H1 (cell line): ENCODE measurements around the gene IQGAP1. TPM values are rescaled to one million over a fixed set of nuclear protein-coding genes. Genes with fewer than 3 reads are reported as not detected.

Experiments used
- CTCF ChIA-PET: fragments of 300-600 bp; sonication (Branson Sonifier 250); formaldehyde crosslinking; loops from one replicate; lab custom pipeline; 2021; ENCODE audit not compliant: partially characterized antibody; lab: Charles Lee
- POLR2A ChIA-PET: fragments of 300-600 bp; sonication (Branson Sonifier 250); formaldehyde crosslinking; loops from one replicate; lab custom pipeline; 2021; ENCODE audit warnings: inconsistent platforms; ENCODE audit not compliant: partially characterized antibody; lab: Charles Lee
- DNase-seq, 2 experiments: peaks; one replicate each; pipeline versions ENCODE4 v3.0.0 to v3.0.0-alpha.2; 2010 to 2022; ENCODE audit warnings: low spot score in 2 of 2, low read depth in 1 of 2, mixed read lengths in 1 of 2
- FAIRE-seq: peaks from 2 replicates; lab custom pipeline; 2011; peaks lifted over from hg19 to GRCh38; lab: Jason Lieb, UNC
- H2AFZ ChIP-seq: 2 replicates; pipeline ENCODE4 v1.8.1; 2012; ENCODE audit warnings: low read length, inconsistent platforms
- H2AK5ac ChIP-seq: 2 replicates; pipeline ENCODE4 v1.6.1; 2013; ENCODE audit warnings: low read depth, low read length
- H2BK120ac ChIP-seq: replicated peaks from 2 replicates; pipeline ENCODE3; 2013; ENCODE audit warnings: low read depth, low read length, inconsistent platforms
- H2BK12ac ChIP-seq: 2 replicates; pipeline ENCODE4 v1.6.1; 2013; ENCODE audit warnings: low read depth, low read length
- H2BK15ac ChIP-seq: 2 replicates; pipeline ENCODE4 v1.6.1; 2013; ENCODE audit warnings: low read length
- H2BK20ac ChIP-seq: 2 replicates; pipeline ENCODE4 v1.6.1; 2013; ENCODE audit warnings: low read length
- H2BK5ac ChIP-seq: 2 replicates; pipeline ENCODE4 v1.6.1; 2013; ENCODE audit warnings: low read depth, low read length
- H3K14ac ChIP-seq: 2 replicates; pipeline ENCODE4 v1.6.1; 2013; ENCODE audit warnings: inconsistent platforms; ENCODE audit not compliant: insufficient read length
- H3K18ac ChIP-seq: 2 replicates; pipeline ENCODE4 v1.6.1; 2013; ENCODE audit warnings: low read length; ENCODE audit errors: extremely low read depth
- H3K23ac ChIP-seq: 2 replicates; pipeline ENCODE4 v1.6.1; 2013; ENCODE audit warnings: inconsistent platforms; ENCODE audit not compliant: insufficient read length
- H3K23me2 ChIP-seq: 2 replicates; pipeline ENCODE4 v1.6.1; 2013; ENCODE audit warnings: low read depth, low read length
- H3K27ac ChIP-seq: 2 replicates; pipeline ENCODE4 v1.6.1; 2011; ENCODE audit warnings: low read depth, low read length, inconsistent platforms
- H3K27me3 ChIP-seq, 4 experiments: replicated peaks in 1 of 4; 1 replicate in 1 of 4; 2 replicates in 3 of 4; pipeline versions ENCODE4 v1.6.1 to v1.8.1; 2011 to 2013; ENCODE audit warnings: low read length in 3 of 4, mild to moderate bottlenecking in 3 of 4, inconsistent platforms in 2 of 4, mixed read lengths in 2 of 4, moderate library complexity in 1 of 4; ENCODE audit not compliant: control insufficient read depth in 3 of 4, insufficient read depth in 3 of 4; ENCODE audit errors: extremely low read depth in 1 of 4
- H3K36me3 ChIP-seq, 4 experiments: 2 replicates each; pipeline versions ENCODE4 v1.6.1 to v1.8.1; 2011 to 2013; ENCODE audit warnings: mild to moderate bottlenecking in 4 of 4, low read length in 3 of 4, moderate library complexity in 2 of 4, control low read depth in 1 of 4, inconsistent platforms in 1 of 4; ENCODE audit not compliant: insufficient read depth in 4 of 4, control insufficient read depth in 2 of 4
- H3K4ac ChIP-seq: replicated peaks from 2 replicates; pipeline ENCODE3; 2013; ENCODE audit warnings: low read length, low read depth, mixed read lengths, inconsistent platforms; ENCODE audit not compliant: insufficient read length
- H3K4me1 ChIP-seq, 4 experiments: replicated peaks in 1 of 4; 1 replicate in 1 of 4; 2 replicates in 3 of 4; pipeline versions ENCODE4 v1.6.1 to v1.8.1; 2011 to 2013; ENCODE audit warnings: low read length in 3 of 4, inconsistent platforms in 2 of 4, mixed read lengths in 1 of 4; ENCODE audit not compliant: insufficient read depth in 4 of 4, control insufficient read depth in 3 of 4
- H3K4me2 ChIP-seq, 2 experiments: 2 replicates each; pipeline versions ENCODE4 v1.6.1 to v1.8.1; 2011 to 2013; ENCODE audit warnings: low read depth in 2 of 2, low read length in 2 of 2, control low read depth in 1 of 2, inconsistent platforms in 1 of 2, mild to moderate bottlenecking in 1 of 2; ENCODE audit not compliant: insufficient read depth in 1 of 2
- H3K4me3 ChIP-seq, 4 experiments: fragments of 200-600, 300-600 bp in 1 of 4; sonication (generic), shearing (Covaris generic), sonication (Bioruptor Twin) in 1 of 4; 2 replicates each; pipeline versions ENCODE4 v1.5.1 to v1.8.1; 2011 to 2016; ENCODE audit warnings: low read length in 4 of 4, low read depth in 3 of 4, control low read depth in 2 of 4, inconsistent platforms in 2 of 4, mild to moderate bottlenecking in 2 of 4, mixed read lengths in 1 of 4, moderate library complexity in 1 of 4; ENCODE audit not compliant: insufficient read depth in 2 of 4; ENCODE audit errors: extremely low read depth in 1 of 4
- H3K56ac ChIP-seq: replicated peaks from 2 replicates; pipeline ENCODE3; 2013; ENCODE audit warnings: low read depth, mild to moderate bottlenecking, mixed read lengths, low read length, inconsistent platforms; ENCODE audit not compliant: insufficient read length
- H3K79me1 ChIP-seq: 2 replicates; pipeline ENCODE4 v1.6.1; 2013; ENCODE audit warnings: low read depth, low read length, control low read depth
- H3K79me2 ChIP-seq, 2 experiments: 2 replicates each; pipeline versions ENCODE4 v1.6.1 to v1.8.1; 2012 to 2013; ENCODE audit warnings: low read length in 2 of 2, mild to moderate bottlenecking in 2 of 2, inconsistent platforms in 1 of 2; ENCODE audit not compliant: insufficient read depth in 2 of 2, control insufficient read depth in 1 of 2
- H3K9ac ChIP-seq, 4 experiments: replicated peaks in 1 of 4; 1 replicate in 1 of 4; 2 replicates in 3 of 4; pipeline versions ENCODE4 v1.6.1 to v1.8.1; 2011 to 2013; ENCODE audit warnings: low read depth in 3 of 4, low read length in 3 of 4, control low read depth in 2 of 4, mild to moderate bottlenecking in 2 of 4, moderate library complexity in 2 of 4, inconsistent platforms in 1 of 4; ENCODE audit errors: extremely low read depth in 1 of 4
- H3K9me3 ChIP-seq, 2 experiments: 2 replicates each; pipeline versions ENCODE4 v1.6.1 to v1.8.1; 2012 to 2013; ENCODE audit warnings: mild to moderate bottlenecking in 2 of 2, moderate library complexity in 2 of 2, control low read depth in 1 of 2, inconsistent platforms in 1 of 2, low read depth in 1 of 2, low read length in 1 of 2, mixed read lengths in 1 of 2; ENCODE audit not compliant: insufficient read depth in 2 of 2
- H4K20me1 ChIP-seq, 2 experiments: replicated peaks in 1 of 2; 2 replicates each; pipeline versions ENCODE3 to v1.8.1; 2011 to 2013; ENCODE audit warnings: inconsistent platforms in 2 of 2, low read length in 2 of 2, mild to moderate bottlenecking in 1 of 2; ENCODE audit not compliant: insufficient read depth in 2 of 2, control insufficient read depth in 1 of 2
- H4K5ac ChIP-seq: 2 replicates; pipeline ENCODE4 v1.6.1; 2013; ENCODE audit warnings: low read length, low read depth, mixed read lengths, inconsistent platforms; ENCODE audit not compliant: insufficient read length
- H4K8ac ChIP-seq: 2 replicates; pipeline ENCODE4 v1.8.0; 2013; ENCODE audit warnings: mild to moderate bottlenecking, moderate library complexity, low read length, inconsistent platforms; ENCODE audit not compliant: insufficient read depth; ENCODE audit errors: extremely low read depth
- H4K91ac ChIP-seq: replicated peaks from 2 replicates; pipeline ENCODE3; 2013; ENCODE audit warnings: low read length, mixed read lengths, inconsistent platforms; ENCODE audit not compliant: insufficient read length
- BCL11A ChIP-seq, 2 experiments: IDR thresholded peaks; one replicate each; pipeline ENCODE4 v1.6.1; 2011; ENCODE audit warnings: low read depth in 2 of 2, low read length in 2 of 2, mild to moderate bottlenecking in 2 of 2
- CBX8 ChIP-seq: fragments of 300-800, 300-1000 bp; sonication (generic); IDR thresholded peaks from 2 replicates; pipeline ENCODE4 v1.7.1; 2016; ENCODE audit warnings: low read depth, low read length, borderline replicate concordance
- HDAC6 ChIP-seq: IDR thresholded peaks from one replicate; pipeline ENCODE4 v1.7.1; 2012; ENCODE audit warnings: low read depth, mild to moderate bottlenecking, inconsistent platforms, low read length, moderate library complexity
- KDM4A ChIP-seq: IDR thresholded peaks from one replicate; pipeline ENCODE4 v1.7.1; 2012; ENCODE audit warnings: low read depth, mild to moderate bottlenecking, moderate library complexity, low read length, inconsistent platforms; ENCODE audit not compliant: severe bottlenecking
- SIX5 ChIP-seq: IDR thresholded peaks from 2 replicates; pipeline ENCODE4 v1.6.1; 2011; ENCODE audit warnings: mild to moderate bottlenecking, low read depth, low read length
- TEAD4 ChIP-seq: IDR thresholded peaks from 2 replicates; pipeline ENCODE4 v1.6.1; 2012; ENCODE audit warnings: low read depth, low read length, inconsistent platforms, mixed read lengths
- WGBS, 2 experiments: shearing (Covaris generic) in 1 of 2; methylation state at CpG; one replicate each; pipeline versions ENCODE4 v1.1.6 to v1.1.7; 2013 to 2015; ENCODE audit warnings: low lambda C conversion rate in 2 of 2, mixed read lengths in 2 of 2, inconsistent platforms in 1 of 2, low coverage in 1 of 2, missing lambda C conversion rate in 1 of 2; ENCODE audit not compliant: insufficient replicate concordance in 2 of 2, insufficient coverage in 1 of 2, insufficient read length in 1 of 2; ENCODE audit errors: extremely low coverage in 1 of 2, missing lambda C conversion rate in 1 of 2; 5-methylcytosine and 5-hydroxymethylcytosine counted together
- polyA plus RNA-seq, 7 experiments: library from polyadenylated mRNA; depleted of rRNA in 3 of 7; stranded (reverse) in 5 of 7; unstranded in 2 of 7; fragments of >200 nt in 5 of 7; fragments of 200-250 nt in 2 of 7; gene quantifications; 1 replicate in 5 of 7; 2 replicates in 1 of 7; 4 replicates in 1 of 7; pipeline versions ENCODE4 v1.2.1 to v1.2.3, GENCODE V29; 2011 to 2013; ENCODE audit warnings: missing spikeins in 2 of 7, mixed read lengths in 2 of 7
- total RNA-seq: library from RNA; stranded (reverse); fragmentation: NEBNext Ultra II Directional; extraction: Animal tissue kit (Norgen Biotek cat#: 25700); gene quantifications from 2 replicates; pipeline ENCODE4 v1.2.1, GENCODE V29; 2021
- TF ChIP-seq, protein P1 (sequence below): IDR thresholded peaks from 2 replicates; pipeline ENCODE4 v1.6.1; 2011; ENCODE audit warnings: low read depth, mild to moderate bottlenecking, low read length; ENCODE audit not compliant: insufficient read depth
- TF ChIP-seq, protein P2 (sequence below): IDR thresholded peaks from 2 replicates; pipeline ENCODE4 v1.6.1; 2011; ENCODE audit warnings: low read length, improper control_type of control experiment

IQGAP1 gene
- total and polyA plus RNA-seq, 2 of the 8 experiments (the other 6 are each of a cell fraction or from before 2014, with no cell fraction given), result 56.0 to 138 TPM

DNA sequence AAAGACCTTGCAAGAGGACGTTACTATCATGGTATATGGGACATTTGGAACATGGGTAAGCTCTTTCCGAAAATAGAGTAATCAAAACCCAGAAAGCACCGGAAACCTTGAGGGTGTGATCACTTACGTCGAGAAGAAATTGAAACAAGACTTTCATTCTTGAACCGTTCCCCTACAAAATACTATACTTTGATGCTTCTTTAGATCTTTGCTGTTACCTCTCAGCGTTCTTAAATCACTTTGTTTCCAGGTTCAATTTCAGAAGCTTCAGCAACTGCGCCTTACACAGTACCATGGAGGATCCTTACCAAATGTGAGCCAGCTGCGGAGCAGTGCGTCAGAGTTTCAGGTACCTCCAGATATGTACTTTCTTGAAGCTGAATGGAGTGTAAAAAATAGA, 151.7 kb downstream of the IQGAP1 start:
- H3K23me2 ChIP-seq, result no peaks in the 10 kb centered on the region
- no peak for DNase-seq
- H2AFZ ChIP-seq, result no peak overlapping the region
- 89% methylated on average over 10 of the region's 10 CpGs; no CpG with 5 or more reads in 1 of the 2 experiments for WGBS, 2 experiments
- no peak overlapping the region for H3K4me2 ChIP-seq
- no peak overlapping the region for H3K56ac ChIP-seq
- no peak overlapping the region for H2BK12ac ChIP-seq
- no peak overlapping the region for H4K8ac ChIP-seq
- H2BK15ac ChIP-seq, result no peak overlapping the region
- H3K4me1 ChIP-seq, result no peaks in the 10 kb centered on the region
- H2BK5ac ChIP-seq, result no peak overlapping the region
- H2AK5ac ChIP-seq, result no peak overlapping the region
- no peaks in the 10 kb centered on the region for H3K27me3 ChIP-seq
- H3K9me3 ChIP-seq, result no peaks in the 10 kb centered on the region
- no peak overlapping the region for H3K14ac ChIP-seq
- H3K18ac ChIP-seq, result no peak overlapping the region
- H4K5ac ChIP-seq, result no peak overlapping the region
- no peaks in the 10 kb centered on the region for H3K79me2 ChIP-seq
- H2BK120ac ChIP-seq, result no peak overlapping the region
- H3K4ac ChIP-seq, result no peak overlapping the region
- H3K36me3 ChIP-seq, result no peaks in the 10 kb centered on the region
- H3K27ac ChIP-seq, result no peak overlapping the region
- H3K79me1 ChIP-seq, result no peaks in the 10 kb centered on the region
- H3K23ac ChIP-seq, result no peak overlapping the region
- no peak overlapping the region for H3K4me3 ChIP-seq
- no peak overlapping the region for H2BK20ac ChIP-seq
- H3K9ac ChIP-seq, result no peak overlapping the region
- ChIA-PET POLR2A (interaction anchor here (1.4 kb wide), 1 partner anchor 9 kb away, joined by 6 read pairs; no protein-coding TSS in a partner anchor), CTCF (interaction anchor here (0.8 to 1.4 kb wide), 9 partner anchors 8 to 238 kb away, joined by 3 to 5 read pairs (median 4); partner anchors contain the start of gene CRTC3)
- no peak for FAIRE-seq
- H4K20me1 ChIP-seq, result no peaks in the 10 kb centered on the region
- no peak overlapping the region for H4K91ac ChIP-seq
- TF ChIP-seq HDAC6, result no peak
- TF ChIP-seq TEAD4, result no peak
- no peak for TF ChIP-seq KDM4A
- TF ChIP-seq, protein P1, sequence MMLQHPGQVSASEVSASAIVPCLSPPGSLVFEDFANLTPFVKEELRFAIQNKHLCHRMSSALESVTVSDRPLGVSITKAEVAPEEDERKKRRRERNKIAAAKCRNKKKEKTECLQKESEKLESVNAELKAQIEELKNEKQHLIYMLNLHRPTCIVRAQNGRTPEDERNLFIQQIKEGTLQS, result no peak
- TF ChIP-seq, protein P2, sequence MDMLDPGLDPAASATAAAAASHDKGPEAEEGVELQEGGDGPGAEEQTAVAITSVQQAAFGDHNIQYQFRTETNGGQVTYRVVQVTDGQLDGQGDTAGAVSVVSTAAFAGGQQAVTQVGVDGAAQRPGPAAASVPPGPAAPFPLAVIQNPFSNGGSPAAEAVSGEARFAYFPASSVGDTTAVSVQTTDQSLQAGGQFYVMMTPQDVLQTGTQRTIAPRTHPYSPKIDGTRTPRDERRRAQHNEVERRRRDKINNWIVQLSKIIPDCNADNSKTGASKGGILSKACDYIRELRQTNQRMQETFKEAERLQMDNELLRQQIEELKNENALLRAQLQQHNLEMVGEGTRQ, result no peak
- TF ChIP-seq CBX8, result no peak
- no peak for TF ChIP-seq BCL11A (IDR thresholded peaks at IDR 0.05; ENCODE audit: low read depth in 2 of 2, low read length in 2 of 2)
- no peak for TF ChIP-seq SIX5
